ENCODE results near the gene RHNO1.

The RHNO1 gene

DNA sequence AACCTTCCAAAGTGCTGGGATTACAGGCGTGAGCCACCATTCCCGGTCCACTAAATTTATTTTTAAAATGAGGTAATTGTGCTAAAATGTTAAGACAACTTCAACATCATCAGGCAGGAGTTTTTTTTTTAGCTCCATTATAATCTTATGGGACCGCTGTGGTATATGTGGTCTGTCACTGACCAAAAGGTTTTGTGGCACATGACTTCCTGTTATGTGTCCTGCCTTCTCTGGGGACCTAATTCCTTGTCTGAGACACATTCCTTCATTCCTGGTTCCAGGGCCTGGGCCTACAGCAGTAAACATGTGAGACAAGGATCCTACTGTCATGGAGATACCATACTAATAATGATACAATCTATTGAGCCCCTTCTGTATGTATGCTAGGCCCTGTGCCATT is 25.1 kb upstream of the RHNO1 start:
- TF ChIP-seq, protein P1, sequence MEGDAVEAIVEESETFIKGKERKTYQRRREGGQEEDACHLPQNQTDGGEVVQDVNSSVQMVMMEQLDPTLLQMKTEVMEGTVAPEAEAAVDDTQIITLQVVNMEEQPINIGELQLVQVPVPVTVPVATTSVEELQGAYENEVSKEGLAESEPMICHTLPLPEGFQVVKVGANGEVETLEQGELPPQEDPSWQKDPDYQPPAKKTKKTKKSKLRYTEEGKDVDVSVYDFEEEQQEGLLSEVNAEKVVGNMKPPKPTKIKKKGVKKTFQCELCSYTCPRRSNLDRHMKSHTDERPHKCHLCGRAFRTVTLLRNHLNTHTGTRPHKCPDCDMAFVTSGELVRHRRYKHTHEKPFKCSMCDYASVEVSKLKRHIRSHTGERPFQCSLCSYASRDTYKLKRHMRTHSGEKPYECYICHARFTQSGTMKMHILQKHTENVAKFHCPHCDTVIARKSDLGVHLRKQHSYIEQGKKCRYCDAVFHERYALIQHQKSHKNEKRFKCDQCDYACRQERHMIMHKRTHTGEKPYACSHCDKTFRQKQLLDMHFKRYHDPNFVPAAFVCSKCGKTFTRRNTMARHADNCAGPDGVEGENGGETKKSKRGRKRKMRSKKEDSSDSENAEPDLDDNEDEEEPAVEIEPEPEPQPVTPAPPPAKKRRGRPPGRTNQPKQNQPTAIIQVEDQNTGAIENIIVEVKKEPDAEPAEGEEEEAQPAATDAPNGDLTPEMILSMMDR (conservative IDR thresholded peaks at IDR 0.05; ENCODE audit: control insufficient read depth, insufficient read depth, low read depth, low read length): no peak
- no peak for DNase-seq (ENCODE audit: low read depth)
- no peak overlapping the region for H3K4me3 ChIP-seq (ENCODE audit: control insufficient read depth, low read depth, low read length)

DNA sequence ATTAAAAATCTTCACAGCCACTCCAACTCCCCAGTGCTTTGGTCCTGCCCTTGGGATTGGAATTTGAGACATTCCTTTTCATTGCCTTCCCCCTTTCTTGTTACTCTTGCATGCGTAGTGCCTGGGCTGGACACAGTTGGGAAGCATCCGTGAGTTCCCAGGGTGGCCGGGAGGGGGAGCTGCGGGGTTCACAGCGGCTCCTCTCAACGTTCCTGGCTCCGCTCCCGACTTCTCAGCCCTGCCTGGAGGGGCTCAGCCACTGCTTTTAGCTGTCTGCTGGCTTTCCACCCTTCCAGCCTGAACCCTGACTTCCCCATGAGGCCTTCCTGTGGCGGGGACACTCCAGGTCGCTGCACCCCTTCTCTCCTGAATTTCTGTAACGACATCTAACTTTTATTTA is 23.4 kb upstream of the RHNO1 start:
- H3K4me3 ChIP-seq (ENCODE audit: control insufficient read depth, low read depth, low read length): no peak overlapping the region

DNA sequence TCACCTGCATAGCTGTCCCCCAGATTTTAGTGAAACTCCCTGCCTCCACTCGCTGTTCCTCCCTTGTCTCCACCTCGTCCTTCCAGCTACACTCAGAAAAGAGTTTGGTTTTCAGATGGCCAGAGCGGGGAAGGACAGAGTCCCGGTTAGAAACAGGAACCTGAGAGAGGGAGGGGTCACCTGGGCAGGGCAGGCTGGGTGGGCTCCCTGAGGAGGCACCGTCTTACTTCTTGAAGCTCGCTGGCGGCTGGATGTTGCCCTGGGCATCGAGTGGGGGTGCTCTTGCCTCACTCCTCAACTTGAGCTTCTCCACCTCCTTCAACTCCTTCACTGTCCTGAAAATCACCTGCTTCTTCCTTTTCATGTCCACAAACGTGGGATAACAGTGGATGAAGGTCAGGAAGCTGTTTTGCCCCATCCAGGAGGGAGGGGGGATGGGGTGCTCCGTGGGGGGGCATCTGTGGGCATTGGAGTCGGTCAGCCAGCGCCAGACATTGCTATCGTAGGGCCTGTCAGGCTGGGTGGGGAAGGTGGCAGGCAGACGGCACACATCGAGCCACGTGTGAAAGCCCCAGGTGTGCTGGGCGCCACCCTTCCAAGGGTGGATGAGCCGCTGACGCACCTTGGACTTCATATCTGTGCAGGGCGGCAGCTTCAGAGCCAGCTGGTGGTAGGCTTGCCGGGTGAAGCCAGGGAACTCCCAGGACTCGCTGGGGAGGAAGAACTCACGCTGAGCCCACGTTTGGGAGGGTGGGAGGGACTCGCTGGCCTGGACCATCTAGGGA is 22.2 kb upstream of the RHNO1 start:
- H3K4me3 ChIP-seq (ENCODE audit: control insufficient read depth, low read depth, low read length): no peak overlapping the region
- DNase-seq (ENCODE audit: low read depth): no peak
- TF ChIP-seq, protein P1 (conservative IDR thresholded peaks at IDR 0.05; ENCODE audit: control insufficient read depth, insufficient read depth, low read depth, low read length): no peak

More for the DNA sequence above, 23.4 kb upstream of the RHNO1 start:
- TF ChIP-seq, protein P1 (conservative IDR thresholded peaks at IDR 0.05; ENCODE audit: control insufficient read depth, insufficient read depth, low read depth, low read length): peak; percentile 85
- peak; percentile 70 for DNase-seq (ENCODE audit: low read depth)

DNA sequence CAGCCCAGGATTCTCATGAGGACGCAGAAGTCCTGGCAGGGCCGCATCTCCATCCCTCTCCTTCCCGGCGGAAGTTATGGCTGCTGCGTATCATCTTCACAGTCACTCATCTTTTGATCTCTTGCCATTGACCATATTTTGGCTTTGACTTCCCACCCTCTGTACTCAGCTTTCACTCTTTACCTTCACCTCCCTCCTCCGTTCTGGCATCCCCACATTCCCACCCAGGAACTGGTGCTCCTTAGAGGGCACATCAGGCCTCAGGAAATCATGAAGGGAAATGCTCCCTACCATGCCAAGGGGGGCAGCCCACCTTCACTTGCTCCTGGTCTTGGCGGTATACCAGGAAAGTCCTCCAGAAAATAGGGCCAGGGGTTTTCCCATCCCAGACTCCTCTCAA is 21.5 kb upstream of the RHNO1 start:
- no peak for DNase-seq (ENCODE audit: low read depth)
- TF ChIP-seq, protein P1 (conservative IDR thresholded peaks at IDR 0.05; ENCODE audit: control insufficient read depth, insufficient read depth, low read depth, low read length): no peak

DNA sequence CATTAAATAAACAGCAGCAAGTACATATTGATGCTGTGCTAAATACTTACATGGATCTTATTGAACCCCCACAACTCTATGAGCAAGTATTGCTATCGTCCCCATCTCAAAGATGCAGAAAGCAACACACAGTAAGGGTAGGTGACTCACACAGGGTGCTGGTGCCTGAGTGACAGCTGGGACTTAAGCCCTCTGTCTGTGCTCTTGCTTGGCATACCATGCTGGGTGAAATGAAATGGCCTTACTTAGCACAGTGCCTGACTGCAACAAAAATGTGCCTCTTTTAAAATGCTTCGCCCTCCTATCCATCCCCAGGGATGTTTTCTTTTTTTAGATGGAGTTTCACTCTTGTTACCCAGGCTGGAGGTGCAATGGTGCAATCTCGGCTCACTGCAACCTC is 21.0 kb upstream of the RHNO1 start:
- no peak overlapping the region for H3K4me3 ChIP-seq (ENCODE audit: control insufficient read depth, low read depth, low read length)
- no peak for DNase-seq (ENCODE audit: low read depth)
- TF ChIP-seq, protein P1 (conservative IDR thresholded peaks at IDR 0.05; ENCODE audit: control insufficient read depth, insufficient read depth, low read depth, low read length): no peak

More for the DNA sequence above, 21.5 kb upstream of the RHNO1 start:
- H3K4me3 ChIP-seq (ENCODE audit: control insufficient read depth, low read depth, low read length): no peak overlapping the region

DNA sequence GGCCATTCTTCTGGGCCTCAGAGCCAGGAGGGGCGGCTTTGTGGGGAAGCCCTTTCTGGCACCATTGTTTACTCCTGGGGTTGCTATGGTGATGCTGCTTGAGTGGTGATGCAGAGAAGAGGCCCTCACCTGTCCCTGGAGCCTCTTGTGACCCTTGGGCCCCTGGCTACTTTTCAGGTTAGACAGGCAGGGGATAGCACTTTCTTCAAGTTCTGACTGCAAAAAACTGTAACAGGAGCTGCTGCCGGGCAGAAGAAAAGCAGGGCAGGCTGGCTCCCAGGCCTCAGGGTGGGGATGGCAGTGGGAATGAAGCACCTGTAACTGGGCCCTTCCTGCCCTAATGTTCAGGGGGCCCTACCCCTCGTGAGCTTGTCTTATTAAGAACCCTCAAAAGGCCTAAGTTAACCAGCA is 20.0 kb upstream of the RHNO1 start, which contains the start of gene TEX52:
TEX52 (minus strand) TSS at position 19 of the 411 bp plus-strand sequence; CDS start at position 6, 13 bp downstream.
- TF ChIP-seq, protein P1 (conservative IDR thresholded peaks at IDR 0.05; ENCODE audit: control insufficient read depth, insufficient read depth, low read depth, low read length): no peak
- H3K4me3 ChIP-seq (ENCODE audit: control insufficient read depth, low read depth, low read length): no peak within 1 kb of the TSS
- no peak for DNase-seq (ENCODE audit: low read depth)
